Coronary artery (tissue), 2 donors: ENCODE data around the gene FRMD4A.

Source experiments
- DNase-seq: peaks from one replicate; pipeline ENCODE4 v3.0.0-alpha.2; 2017; ENCODE audit warnings: low spot score
- H3K27ac ChIP-seq, 2 donors: fragments of 200-600 bp; sonication (generic); one replicate each; pipeline ENCODE4 v1.5.1; 2016 to 2019
- H3K4me3 ChIP-seq: fragments of 200-600 bp; sonication (generic); 2 replicates; pipeline ENCODE4 v1.5.1; 2016; ENCODE audit warnings: mild to moderate bottlenecking, moderate library complexity
- TF ChIP-seq, protein P1 (sequence below): fragments of 200-600 bp; sonication (generic); IDR thresholded peaks from one replicate; pipeline ENCODE4 v1.5.1; 2019; ENCODE audit warnings: antibody characterized with exemption

The FRMD4A gene

DNA sequence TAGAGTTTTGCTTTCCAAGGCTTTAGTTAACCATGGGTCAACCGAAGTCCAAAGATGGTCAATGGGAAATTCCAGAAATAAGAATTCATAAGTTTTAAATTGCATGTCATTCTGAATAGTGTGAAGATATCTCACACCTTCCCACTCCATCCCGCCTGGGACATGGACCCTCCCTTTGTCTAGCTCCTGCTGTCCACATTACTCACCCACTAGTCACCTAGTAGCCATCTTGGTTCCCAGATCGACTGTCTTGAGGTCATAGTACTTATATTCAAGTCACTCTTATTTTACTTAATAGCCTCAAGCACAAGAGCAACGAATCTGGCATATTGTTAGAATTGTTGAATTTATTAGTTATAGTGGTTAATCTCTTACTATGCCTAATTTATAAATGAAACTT lies 377.4 kb downstream of the FRMD4A start:
- DNase-seq, result no peak
- TF ChIP-seq, protein P1, sequence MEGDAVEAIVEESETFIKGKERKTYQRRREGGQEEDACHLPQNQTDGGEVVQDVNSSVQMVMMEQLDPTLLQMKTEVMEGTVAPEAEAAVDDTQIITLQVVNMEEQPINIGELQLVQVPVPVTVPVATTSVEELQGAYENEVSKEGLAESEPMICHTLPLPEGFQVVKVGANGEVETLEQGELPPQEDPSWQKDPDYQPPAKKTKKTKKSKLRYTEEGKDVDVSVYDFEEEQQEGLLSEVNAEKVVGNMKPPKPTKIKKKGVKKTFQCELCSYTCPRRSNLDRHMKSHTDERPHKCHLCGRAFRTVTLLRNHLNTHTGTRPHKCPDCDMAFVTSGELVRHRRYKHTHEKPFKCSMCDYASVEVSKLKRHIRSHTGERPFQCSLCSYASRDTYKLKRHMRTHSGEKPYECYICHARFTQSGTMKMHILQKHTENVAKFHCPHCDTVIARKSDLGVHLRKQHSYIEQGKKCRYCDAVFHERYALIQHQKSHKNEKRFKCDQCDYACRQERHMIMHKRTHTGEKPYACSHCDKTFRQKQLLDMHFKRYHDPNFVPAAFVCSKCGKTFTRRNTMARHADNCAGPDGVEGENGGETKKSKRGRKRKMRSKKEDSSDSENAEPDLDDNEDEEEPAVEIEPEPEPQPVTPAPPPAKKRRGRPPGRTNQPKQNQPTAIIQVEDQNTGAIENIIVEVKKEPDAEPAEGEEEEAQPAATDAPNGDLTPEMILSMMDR, result no peak
- H3K27ac ChIP-seq, result no peak overlapping the region
- H3K4me3 ChIP-seq, result no peak overlapping the region

DNA sequence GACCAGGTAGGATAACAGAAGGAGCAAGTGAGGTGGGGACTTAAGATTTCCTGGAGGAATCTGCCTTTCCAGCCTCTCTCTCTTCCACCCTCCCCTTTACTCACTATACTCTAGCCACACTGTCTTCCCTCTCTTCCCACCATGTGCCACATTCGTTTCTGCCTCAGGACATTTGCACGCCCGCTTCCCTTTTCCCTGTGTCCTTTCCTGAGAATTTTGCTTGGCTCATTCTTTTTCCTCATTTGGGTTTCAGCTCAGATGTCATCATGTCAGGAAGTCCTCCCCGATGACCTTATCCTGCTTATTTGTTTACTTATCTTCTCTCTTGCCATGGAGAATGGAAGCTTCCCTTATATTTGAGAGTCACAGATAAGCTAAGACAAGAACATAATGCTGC lies 380.2 kb downstream of the FRMD4A start:
- Histone ChIP-seq H3K27ac (peak overlapping the region; percentile 54 to 78), H3K4me3 (no peak overlapping the region)
- TF ChIP-seq, protein P1, result no peak

DNA sequence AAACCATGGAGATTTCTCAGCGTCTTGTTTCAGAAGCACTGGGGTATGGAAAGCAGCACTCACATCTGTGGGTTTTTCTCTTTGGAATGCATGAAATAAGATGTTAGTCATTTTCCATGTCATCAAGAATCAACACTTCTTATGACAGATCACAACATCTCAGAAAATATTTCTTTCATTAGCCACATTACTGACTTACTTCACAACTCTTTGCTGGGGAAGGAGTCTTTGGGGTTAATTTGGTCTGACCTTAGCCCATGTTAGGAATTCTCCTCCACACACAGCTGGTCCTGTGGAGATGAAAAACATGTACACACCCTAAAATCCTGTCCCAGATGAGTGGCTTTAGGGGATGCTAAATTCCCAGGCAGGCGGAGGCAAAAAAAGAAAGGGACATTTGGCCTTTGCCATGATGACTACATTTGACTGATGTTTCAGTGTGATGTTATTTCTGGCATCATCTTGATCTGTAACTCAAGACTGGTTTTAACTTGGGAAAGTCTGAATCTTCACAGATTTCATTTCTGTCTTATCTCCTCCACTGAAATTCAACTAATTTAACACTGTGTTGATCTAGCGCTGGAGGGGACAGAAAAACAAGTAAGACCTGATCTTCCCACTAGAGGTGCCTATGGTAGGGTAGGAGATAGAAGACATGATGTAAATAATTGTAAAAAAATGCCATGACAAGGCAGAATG lies 380.7 kb downstream of the FRMD4A start:
- no peak for DNase-seq
- TF ChIP-seq, protein P1, result no peak
- Histone ChIP-seq H3K27ac (peak overlapping the region; percentile 54 to 78), H3K4me3 (no peak overlapping the region)

More for the DNA sequence above, 380.2 kb downstream of the FRMD4A start:
- DNase-seq, result no peak

DNA sequence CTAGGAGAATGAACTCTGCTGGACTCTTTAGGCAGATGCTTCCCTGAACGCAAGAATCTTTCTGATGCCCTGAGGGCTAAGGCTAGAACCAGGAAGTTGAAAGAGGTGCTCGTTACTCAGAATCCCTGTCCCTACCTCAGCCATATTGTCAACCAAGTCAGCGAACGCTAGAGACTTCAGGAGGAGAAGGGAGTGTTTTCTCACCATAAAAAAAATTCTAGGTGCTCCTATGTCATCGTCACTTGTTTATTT lies 384.6 kb downstream of the FRMD4A start:
- TF ChIP-seq, protein P1, result no peak
- Histone ChIP-seq H3K27ac (peak overlapping the region in 1 of 2 donors; percentile 60), H3K4me3 (no peak overlapping the region)
- no peak for DNase-seq

DNA sequence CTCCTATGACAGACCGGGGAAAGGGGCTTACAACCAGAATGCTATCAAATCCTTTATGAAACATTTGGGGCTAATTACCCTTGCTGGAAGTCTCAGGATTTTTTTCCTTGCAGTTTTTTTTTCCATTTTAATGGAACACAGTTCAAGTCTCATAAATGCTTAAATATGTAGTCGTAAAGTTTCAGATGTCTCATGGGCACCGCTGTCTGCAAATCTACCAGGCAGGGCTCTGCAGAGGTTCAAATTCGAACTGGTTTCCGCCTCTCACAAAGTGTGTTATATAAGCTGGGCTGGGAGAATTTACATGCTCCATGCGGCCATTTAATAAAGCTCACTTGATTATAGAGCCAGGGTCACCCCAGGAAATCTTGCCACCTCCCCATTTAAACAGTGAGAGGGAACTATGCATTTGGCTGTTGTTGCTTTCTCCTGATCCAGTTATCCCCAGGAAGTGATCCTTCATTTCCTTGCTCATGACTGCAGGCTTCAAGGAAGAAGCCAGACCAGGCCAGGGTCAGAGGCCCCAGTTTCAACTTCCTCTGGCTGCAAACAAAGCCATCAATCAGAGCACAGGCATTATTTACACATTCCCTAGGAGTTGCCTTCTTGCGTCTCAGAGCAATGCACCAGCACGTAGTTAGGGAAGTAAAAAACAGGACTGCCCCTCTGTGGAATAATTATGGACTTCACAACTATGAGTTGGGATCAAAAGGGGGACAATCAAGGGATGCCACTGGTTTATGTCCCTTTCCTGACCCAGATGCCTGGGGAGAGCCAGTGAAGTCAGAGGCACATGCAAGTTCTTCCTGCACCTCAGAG lies 385.1 kb downstream of the FRMD4A start:
- Histone ChIP-seq H3K4me3 (no peak overlapping the region), H3K27ac (peak overlapping the region; percentile 28 to 60)
- TF ChIP-seq, protein P1, result no peak
- DNase-seq, result no peak

DNA sequence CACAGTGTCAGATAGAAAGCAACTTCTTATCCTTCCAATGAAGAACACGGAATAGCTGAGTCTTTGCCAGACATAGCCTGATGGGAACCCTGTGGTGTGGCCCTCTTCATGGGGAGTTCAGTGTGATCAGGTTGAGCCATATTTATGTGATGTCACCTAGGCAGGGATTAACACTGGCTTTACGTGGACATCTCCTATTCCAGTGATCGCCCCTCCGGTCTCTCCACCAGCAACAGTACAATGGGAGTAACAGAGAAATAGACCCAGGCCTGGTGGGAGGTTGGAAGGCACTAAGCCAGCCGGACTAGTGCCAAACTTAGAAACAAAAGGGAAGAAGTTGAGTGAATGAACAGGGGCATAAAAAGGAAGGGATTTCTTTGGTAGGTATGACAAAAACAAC lies 385.9 kb downstream of the FRMD4A start:
- TF ChIP-seq, protein P1, result no peak
- DNase-seq, result peak; percentile 68
- Histone ChIP-seq H3K27ac (peak overlapping the region; percentile 28 to 71), H3K4me3 (peak overlapping the region; percentile 3)
